Measurements from ENCODE around the gene MDFIC. TPM values are rescaled to one million over a fixed set of nuclear protein-coding genes. Genes with fewer than 3 reads are reported as not detected.

The MDFIC gene
- total and polyA plus RNA-seq, 10 donors, result 22.1 to 97.3 (median 50.8) TPM

- no peaks in the 10 kb centered on the region for H3K4me1 ChIP-seq
- TF ChIP-seq POLR2A (IDR thresholded peaks at IDR 0.05) (no peak), CTCF (IDR thresholded peaks at IDR 0.05 in 8 of 11, conservative IDR thresholded peaks at IDR 0.05 in 3 of 11) (no peak)
- no peaks in the 10 kb centered on the region for H3K36me3 ChIP-seq
- H3K27me3 ChIP-seq (replicated peaks in 1 of 7), result no peaks in the 10 kb centered on the region
- H3K4me3 ChIP-seq, result no peak overlapping the region
- DNase-seq, result no peak
- intact Hi-C loops (cut with DNase I; ENCODE audit: low total_unique reads), result no loop called here
- H3K27ac ChIP-seq, result no peak overlapping the region
- H3K9me3 ChIP-seq, result peaks cover 0 to 7% (median 0%) of the 10 kb centered on the region in 8 donors
- 85 to 91% (median 89%) methylated on average over 4 of the region's 4 CpGs for WGBS, 5 donors
These were observed 130.8 kb downstream of the MDFIC start for GRCh38 chr7:115052706-115053105.

- Histone ChIP-seq H3K4me1 (no peaks in the 10 kb centered on the region), H3K9me3 (peaks cover 0 to 7% (median 0%) of the 10 kb centered on the region in 8 donors), H3K36me3 (no peaks in the 10 kb centered on the region), H3K4me3 (no peak overlapping the region), H3K27me3 (replicated peaks in 1 of 7) (no peaks in the 10 kb centered on the region), H3K27ac (no peak overlapping the region)
- no peak for DNase-seq
- TF ChIP-seq POLR2AphosphoS5 (IDR thresholded peaks at IDR 0.05) (no peak), POLR2A (IDR thresholded peaks at IDR 0.05) (no peak), CTCF (IDR thresholded peaks at IDR 0.05 in 8 of 11, conservative IDR thresholded peaks at IDR 0.05 in 3 of 11) (no peak)
- intact Hi-C loops (cut with DNase I; ENCODE audit: low total_unique reads), result no loop called here
- 47 to 57% (median 51%) methylated on average over 3 of the region's 3 CpGs for WGBS, 5 donors
These were observed 132.7 kb downstream of the MDFIC start for GRCh38 chr7:115054478-115055065.

- Histone ChIP-seq H3K27me3 (replicated peaks in 1 of 7) (no peaks in the 10 kb centered on the region), H3K4me1 (no peaks in the 10 kb centered on the region), H3K9me3 (peaks cover 0 to 7% (median 0%) of the 10 kb centered on the region in 8 donors), H3K27ac (no peak overlapping the region), H3K4me3 (no peak overlapping the region), H3K36me3 (no peaks in the 10 kb centered on the region)
- intact Hi-C loops (cut with DNase I; ENCODE audit: low total_unique reads), result no loop called here
- TF ChIP-seq CTCF (IDR thresholded peaks at IDR 0.05 in 8 of 11, conservative IDR thresholded peaks at IDR 0.05 in 3 of 11) (no peak), POLR2AphosphoS5 (IDR thresholded peaks at IDR 0.05) (no peak), POLR2A (IDR thresholded peaks at IDR 0.05) (no peak)
- no peak for DNase-seq
- 44 to 83% (median 71%) methylated on average over 2 of the region's 2 CpGs for WGBS, 5 donors
These were observed 134.1 kb downstream of the MDFIC start for GRCh38 chr7:115056019-115056418.

- TF ChIP-seq POLR2A (IDR thresholded peaks at IDR 0.05), result no peak
- no peak for TF ChIP-seq POLR2AphosphoS5 (IDR thresholded peaks at IDR 0.05)
- TF ChIP-seq CTCF (IDR thresholded peaks at IDR 0.05 in 8 of 11, conservative IDR thresholded peaks at IDR 0.05 in 3 of 11), result no peak
- intact Hi-C loops (cut with DNase I; ENCODE audit: low total_unique reads), result no loop called here
- 74 to 91% (median 83%) methylated on average over 3 of the region's 3 CpGs for WGBS, 5 donors
- H3K4me1 ChIP-seq, result no peaks in the 10 kb centered on the region
- H3K9me3 ChIP-seq, result no peaks in the 10 kb centered on the region
- no peak overlapping the region for H3K4me3 ChIP-seq
- H3K27me3 ChIP-seq (replicated peaks in 1 of 7), result no peaks in the 10 kb centered on the region
- no peak overlapping the region for H3K27ac ChIP-seq
- H3K36me3 ChIP-seq, result no peaks in the 10 kb centered on the region
- DNase-seq, result no peak
These were observed 136.8 kb downstream of the MDFIC start for GRCh38 chr7:115058726-115059125.
